ENCODE data around the gene MAD2L1BP.
"Not testable (repeated sequence)": the region's sequence is repeated elsewhere in the genome, so short reads cannot be mapped to it uniquely, and the experiment has no call there.

Gene MAD2L1BP

DNA sequence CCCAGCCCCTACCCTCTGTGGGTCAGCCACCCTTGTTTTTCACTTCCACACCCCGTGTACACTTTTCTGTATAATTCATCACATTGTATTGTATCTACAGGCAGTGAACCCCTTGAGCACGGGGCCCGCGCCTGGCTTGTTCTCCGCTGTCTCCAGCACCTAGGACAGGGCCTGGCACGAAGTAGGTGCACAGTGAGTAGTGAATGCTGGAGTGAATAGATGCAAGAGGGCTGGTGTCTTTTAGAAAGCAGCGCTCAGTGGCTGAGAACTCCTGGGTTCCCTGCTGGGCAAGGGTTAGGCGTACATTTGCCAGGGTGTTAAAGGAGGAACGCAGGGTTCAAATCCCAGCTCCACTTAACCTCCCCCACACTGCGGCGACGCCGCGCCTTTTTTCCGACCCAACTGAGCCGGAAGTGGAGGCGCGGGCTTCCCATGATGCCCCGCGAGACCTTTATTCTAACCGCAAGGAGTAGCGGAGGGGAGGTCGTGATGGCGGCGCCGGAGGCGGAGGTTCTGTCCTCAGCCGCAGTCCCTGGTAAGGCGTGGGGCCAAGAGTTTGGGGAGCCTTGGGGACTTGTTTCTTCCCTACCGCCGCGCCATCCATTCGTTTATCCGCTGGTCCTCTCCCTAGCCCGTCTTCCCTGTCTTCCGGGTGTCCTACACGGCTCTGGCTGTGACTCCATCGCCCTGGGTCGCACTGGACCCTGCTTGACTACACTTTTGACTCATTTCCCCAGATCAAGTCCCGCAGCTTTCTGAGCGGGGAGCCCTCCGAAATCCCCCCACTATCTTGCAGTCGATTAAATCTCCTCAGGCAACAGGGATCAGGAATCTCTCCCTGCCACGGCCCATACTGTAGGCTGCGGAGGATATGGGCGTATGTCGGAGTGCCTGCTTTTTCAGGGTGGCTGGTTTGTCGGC is at the start of gene MAD2L1BP:
Gene MAD2L1BP (plus strand): TSS at position 454 of the 921 bp plus-strand sequence. CDS start 36 bp downstream, at position 490.
- DNase-seq (ENCODE audit: extremely low read depth in 1 of 2, low read depth in 1 of 2): peak; percentile 74 to 78

DNA sequence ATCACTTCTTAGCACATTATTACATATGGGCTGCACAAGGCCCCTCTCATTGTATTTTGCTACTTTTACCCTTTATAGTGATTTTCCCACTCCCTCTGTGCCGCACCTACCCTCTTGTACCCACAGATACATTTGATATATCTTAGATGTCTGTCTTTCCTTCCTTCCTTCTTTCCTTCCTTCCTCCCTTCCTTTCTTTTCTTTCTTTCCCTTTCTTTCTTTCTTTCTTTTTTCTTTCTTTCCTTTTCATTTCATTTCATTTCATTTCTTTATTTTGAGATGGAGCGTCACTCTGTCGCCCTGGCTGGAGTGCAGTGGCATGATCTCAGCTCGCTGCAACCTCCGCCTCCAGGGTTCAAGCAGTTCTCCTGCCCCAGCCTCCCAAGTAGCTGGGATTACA is 47.4 kb upstream of the MAD2L1BP start:
- DNase-seq (ENCODE audit: extremely low read depth in 1 of 2, low read depth in 1 of 2): no peak

GRCh38 chr6:43589564-43589963 is 46.1 kb upstream of the MAD2L1BP start:
- not testable (repeated sequence) for DNase-seq (ENCODE audit: extremely low read depth in 1 of 2, low read depth in 1 of 2)

DNA sequence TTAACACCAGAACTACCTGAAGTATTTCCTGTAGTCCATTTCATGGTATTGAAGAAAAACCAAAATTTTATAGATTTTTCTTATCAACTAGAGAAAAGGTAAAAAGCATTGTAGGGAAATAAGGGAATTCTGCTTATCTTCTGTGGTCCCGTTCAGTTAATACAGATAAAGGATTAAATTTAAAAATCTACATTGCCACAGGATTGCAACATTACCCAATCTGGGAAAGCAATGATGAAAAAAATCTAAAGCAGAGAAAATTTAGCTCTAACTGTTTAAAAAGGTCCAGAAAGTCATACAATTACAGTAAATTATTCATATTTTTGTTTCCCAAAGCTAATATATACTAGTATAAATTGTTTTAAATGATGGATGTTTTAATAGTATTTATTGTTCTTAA is 41.7 kb upstream of the MAD2L1BP start:
- no peak for DNase-seq (ENCODE audit: extremely low read depth in 1 of 2, low read depth in 1 of 2)

- no peak for DNase-seq (ENCODE audit: extremely low read depth in 1 of 2, low read depth in 1 of 2)
Observed at GRCh38 chr6:43600595-43600994, 35.0 kb upstream of the MAD2L1BP start.

- no peak for DNase-seq (ENCODE audit: extremely low read depth in 1 of 2, low read depth in 1 of 2)
Observed at GRCh38 chr6:43604174-43604573, 31.5 kb upstream of the MAD2L1BP start.

DNA sequence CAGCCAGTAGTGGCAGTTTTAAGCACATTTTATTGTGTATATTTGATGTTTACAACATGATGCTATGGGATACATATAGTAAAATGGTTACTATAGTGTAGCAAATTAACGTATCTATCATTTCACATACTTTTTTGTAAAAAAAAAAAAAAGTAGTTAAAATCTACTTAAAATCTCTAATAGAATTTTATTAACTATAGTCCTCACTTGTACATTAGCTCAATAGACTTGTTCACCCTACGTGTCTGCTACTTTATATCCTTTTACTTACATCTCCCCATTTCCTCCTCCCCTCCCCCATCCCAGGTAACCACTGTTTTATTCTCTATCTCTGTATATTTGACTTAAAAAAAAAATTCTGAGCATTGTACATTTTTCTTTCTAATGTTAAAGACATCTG is 29.6 kb upstream of the MAD2L1BP start:
- no peak for DNase-seq (ENCODE audit: extremely low read depth in 1 of 2, low read depth in 1 of 2)

GRCh38 chr6:43608310-43608763 is 27.3 kb upstream of the MAD2L1BP start:
- DNase-seq (ENCODE audit: extremely low read depth in 1 of 2, low read depth in 1 of 2): peak in 1 of 2 donors; percentile 29

- no peak for DNase-seq (ENCODE audit: extremely low read depth in 1 of 2, low read depth in 1 of 2)
Observed at GRCh38 chr6:43608807-43609206, 26.8 kb upstream of the MAD2L1BP start.

GRCh38 chr6:43609402-43609801 is 26.2 kb upstream of the MAD2L1BP start:
- no peak for DNase-seq (ENCODE audit: extremely low read depth in 1 of 2, low read depth in 1 of 2)

- no peak for DNase-seq (ENCODE audit: extremely low read depth in 1 of 2, low read depth in 1 of 2)
Observed at GRCh38 chr6:43610431-43610830, 25.2 kb upstream of the MAD2L1BP start.

GRCh38 chr6:43613721-43614395 is 21.8 kb upstream of the MAD2L1BP start:
- DNase-seq (ENCODE audit: extremely low read depth in 1 of 2, low read depth in 1 of 2): no peak

DNA sequence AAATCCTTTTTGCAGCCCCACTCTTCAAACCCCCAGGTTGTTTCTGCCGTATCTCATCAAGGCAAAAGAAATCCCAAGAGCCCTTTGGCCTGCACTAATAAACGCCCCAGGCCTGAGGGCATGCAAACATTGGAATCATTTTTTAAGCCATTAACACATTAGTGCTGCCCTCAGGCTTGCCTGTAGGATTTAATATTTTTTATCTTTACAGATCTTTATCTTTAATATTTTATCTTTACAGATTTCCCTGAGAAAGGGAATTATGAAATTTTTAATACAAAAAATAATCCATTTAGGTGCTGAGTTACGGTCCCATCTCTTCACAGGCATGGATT is 21.3 kb upstream of the MAD2L1BP start:
- no peak for DNase-seq (ENCODE audit: extremely low read depth in 1 of 2, low read depth in 1 of 2)

DNA sequence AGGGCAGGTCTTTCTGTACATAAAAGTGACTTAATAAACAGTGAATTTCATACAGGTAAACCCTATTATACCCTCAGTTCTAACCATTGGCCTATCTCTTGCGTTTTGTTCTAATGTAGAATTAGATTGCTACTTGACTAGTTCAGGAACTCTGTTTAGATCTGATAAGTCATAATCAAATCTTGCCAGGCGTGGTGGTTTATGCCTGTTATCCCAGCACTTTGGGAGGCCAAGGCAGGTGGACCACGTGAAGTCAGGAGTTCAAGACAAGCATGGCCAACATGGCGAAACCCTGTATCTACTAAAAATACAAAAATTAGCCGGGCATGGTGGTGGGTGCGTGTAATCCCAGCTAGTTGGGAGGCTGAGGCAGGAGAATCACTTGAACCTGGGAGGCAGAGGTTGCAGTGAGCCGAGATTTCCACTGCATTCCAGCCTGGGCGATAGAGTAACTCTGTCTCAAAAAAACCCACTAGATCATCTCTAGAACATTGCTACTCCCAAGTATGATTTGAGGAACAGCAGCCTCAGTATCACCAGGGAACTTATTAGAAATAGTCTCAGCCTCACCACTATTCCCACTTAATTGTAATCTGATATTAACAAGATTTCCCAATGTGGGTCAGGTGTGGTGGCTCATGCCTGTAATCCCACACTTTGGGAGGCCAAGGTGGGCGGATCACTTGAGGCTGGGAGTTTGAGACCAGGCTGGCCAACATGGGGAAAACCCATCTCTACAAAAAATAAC is 18.7 kb upstream of the MAD2L1BP start:
- DNase-seq (ENCODE audit: extremely low read depth in 1 of 2, low read depth in 1 of 2): no peak

GRCh38 chr6:43621078-43621835 is 14.4 kb upstream of the MAD2L1BP start:
- no peak for DNase-seq (ENCODE audit: extremely low read depth in 1 of 2, low read depth in 1 of 2)

- DNase-seq (ENCODE audit: extremely low read depth in 1 of 2, low read depth in 1 of 2): no peak
Observed at GRCh38 chr6:43621836-43622180, 13.8 kb upstream of the MAD2L1BP start.

- no peak for DNase-seq (ENCODE audit: extremely low read depth in 1 of 2, low read depth in 1 of 2)
Observed at GRCh38 chr6:43622541-43622940, 13.1 kb upstream of the MAD2L1BP start.

GRCh38 chr6:43623880-43624785 is 11.5 kb upstream of the MAD2L1BP start:
- DNase-seq (ENCODE audit: extremely low read depth in 1 of 2, low read depth in 1 of 2): no peak

GRCh38 chr6:43624786-43625288 is 10.8 kb upstream of the MAD2L1BP start:
- no peak for DNase-seq (ENCODE audit: extremely low read depth in 1 of 2, low read depth in 1 of 2)

All from stimulated activated CD8-positive, alpha-beta memory T cell treated with anti-CD3 and anti-CD28 coated beads, Interleukin-7, amount 100 ng/mL, for 48 hours (primary cell).